ENCODE data around the gene GALNT2.

The GALNT2 gene

DNA sequence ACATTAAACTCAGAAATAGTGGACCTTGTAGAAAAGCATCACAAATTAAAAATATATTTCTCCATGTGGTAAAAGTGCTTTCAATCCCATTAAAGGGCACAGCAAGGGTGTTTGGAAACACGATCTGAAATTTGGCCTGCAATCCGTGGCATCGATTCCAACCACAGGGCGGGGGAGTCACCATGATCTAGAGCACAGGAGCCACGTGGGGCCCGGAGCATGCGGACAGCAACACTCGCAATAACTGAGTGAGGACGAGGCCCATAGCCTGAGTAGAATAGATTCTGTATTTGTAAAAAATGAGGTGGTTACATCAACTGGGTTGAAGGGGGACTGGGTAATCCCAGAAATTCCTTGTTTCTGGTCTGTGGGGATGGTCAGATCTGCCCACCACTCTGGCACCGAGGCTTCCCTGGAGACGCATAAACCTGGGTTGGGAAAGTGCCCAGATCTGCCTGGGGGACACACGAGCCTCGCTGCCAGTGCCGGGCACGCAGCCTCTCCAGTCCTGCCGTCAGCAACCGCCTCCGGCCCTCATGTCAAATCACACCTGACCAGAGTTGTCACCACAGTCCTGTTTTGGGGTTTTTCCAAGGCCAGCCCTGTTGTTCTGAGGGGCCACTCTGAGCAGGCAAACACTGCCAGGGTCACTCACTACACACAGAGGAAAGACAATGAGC is 254.8 kb downstream of the GALNT2 start:
- TF ChIP-seq POLR2AphosphoS5 (IDR thresholded peaks at IDR 0.05; ENCODE audit: low read depth, low read length): no peak
- TF ChIP-seq POLR2A (IDR thresholded peaks at IDR 0.05; ENCODE audit: low read depth, low read length): no peak
- no peak for TF ChIP-seq POU2F2 (IDR thresholded peaks at IDR 0.05; ENCODE audit: low read depth, low read length)
- TF ChIP-seq PAX5 (IDR thresholded peaks at IDR 0.05; ENCODE audit: insufficient read depth, low read length, severe bottlenecking): no peak
- no peak for TF ChIP-seq SPI1 (IDR thresholded peaks at IDR 0.05; ENCODE audit: low read depth, low read length)
- TF ChIP-seq TAF1 (IDR thresholded peaks at IDR 0.05; ENCODE audit: low read depth, low read length): no peak
- DNase-seq (ENCODE audit: insufficient read length, low spot score): no peak
- no peak for FAIRE-seq

DNA sequence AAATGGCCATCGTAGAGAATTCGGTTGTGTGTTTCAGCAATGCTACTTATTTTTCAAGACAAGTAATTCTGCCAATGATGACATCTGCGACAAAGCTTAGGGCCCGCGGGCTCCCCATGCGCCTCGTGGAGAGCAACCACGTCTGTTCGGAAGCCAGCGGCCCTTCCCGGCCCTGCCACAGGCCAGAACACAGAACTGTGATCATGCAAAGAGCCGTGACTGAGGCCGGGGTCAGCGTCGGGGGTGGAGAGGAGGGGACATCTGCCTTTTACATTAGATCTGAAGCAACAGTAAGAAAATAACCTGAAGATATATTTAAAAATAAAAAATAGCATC is 255.4 kb downstream of the GALNT2 start:
- FAIRE-seq (no peak), DNase-seq (ENCODE audit: insufficient read length, low spot score) (no peak)
- TF ChIP-seq SPI1 (IDR thresholded peaks at IDR 0.05; ENCODE audit: low read depth, low read length): no peak
- no peak for TF ChIP-seq TAF1 (IDR thresholded peaks at IDR 0.05; ENCODE audit: low read depth, low read length)
- no peak for TF ChIP-seq POU2F2 (IDR thresholded peaks at IDR 0.05; ENCODE audit: low read depth, low read length)
- TF ChIP-seq POLR2A (IDR thresholded peaks at IDR 0.05; ENCODE audit: low read depth, low read length): no peak
- TF ChIP-seq POLR2AphosphoS5 (IDR thresholded peaks at IDR 0.05; ENCODE audit: low read depth, low read length): no peak
- TF ChIP-seq PAX5 (IDR thresholded peaks at IDR 0.05; ENCODE audit: insufficient read depth, low read length, severe bottlenecking): no peak

GRCh38 chr1:230322967-230323547 is 256.0 kb downstream of the GALNT2 start:
- FAIRE-seq (no peak), DNase-seq (ENCODE audit: insufficient read length, low spot score) (no peak)
- TF ChIP-seq SPI1 (IDR thresholded peaks at IDR 0.05; ENCODE audit: low read depth, low read length): no peak
- no peak for TF ChIP-seq POLR2A (IDR thresholded peaks at IDR 0.05; ENCODE audit: low read depth, low read length)
- no peak for TF ChIP-seq PAX5 (IDR thresholded peaks at IDR 0.05; ENCODE audit: insufficient read depth, low read length, severe bottlenecking)
- no peak for TF ChIP-seq TAF1 (IDR thresholded peaks at IDR 0.05; ENCODE audit: low read depth, low read length)
- TF ChIP-seq POU2F2 (IDR thresholded peaks at IDR 0.05; ENCODE audit: low read depth, low read length): no peak
- no peak for TF ChIP-seq POLR2AphosphoS5 (IDR thresholded peaks at IDR 0.05; ENCODE audit: low read depth, low read length)

GRCh38 chr1:230323686-230324085 is 256.6 kb downstream of the GALNT2 start:
- TF ChIP-seq PAX5 (IDR thresholded peaks at IDR 0.05; ENCODE audit: insufficient read depth, low read length, severe bottlenecking): no peak
- no peak for TF ChIP-seq SPI1 (IDR thresholded peaks at IDR 0.05; ENCODE audit: low read depth, low read length)
- TF ChIP-seq POLR2AphosphoS5 (IDR thresholded peaks at IDR 0.05; ENCODE audit: low read depth, low read length): no peak
- no peak for TF ChIP-seq POLR2A (IDR thresholded peaks at IDR 0.05; ENCODE audit: low read depth, low read length)
- TF ChIP-seq POU2F2 (IDR thresholded peaks at IDR 0.05; ENCODE audit: low read depth, low read length): no peak
- no peak for FAIRE-seq
- no peak for DNase-seq (ENCODE audit: insufficient read length, low spot score)

DNA sequence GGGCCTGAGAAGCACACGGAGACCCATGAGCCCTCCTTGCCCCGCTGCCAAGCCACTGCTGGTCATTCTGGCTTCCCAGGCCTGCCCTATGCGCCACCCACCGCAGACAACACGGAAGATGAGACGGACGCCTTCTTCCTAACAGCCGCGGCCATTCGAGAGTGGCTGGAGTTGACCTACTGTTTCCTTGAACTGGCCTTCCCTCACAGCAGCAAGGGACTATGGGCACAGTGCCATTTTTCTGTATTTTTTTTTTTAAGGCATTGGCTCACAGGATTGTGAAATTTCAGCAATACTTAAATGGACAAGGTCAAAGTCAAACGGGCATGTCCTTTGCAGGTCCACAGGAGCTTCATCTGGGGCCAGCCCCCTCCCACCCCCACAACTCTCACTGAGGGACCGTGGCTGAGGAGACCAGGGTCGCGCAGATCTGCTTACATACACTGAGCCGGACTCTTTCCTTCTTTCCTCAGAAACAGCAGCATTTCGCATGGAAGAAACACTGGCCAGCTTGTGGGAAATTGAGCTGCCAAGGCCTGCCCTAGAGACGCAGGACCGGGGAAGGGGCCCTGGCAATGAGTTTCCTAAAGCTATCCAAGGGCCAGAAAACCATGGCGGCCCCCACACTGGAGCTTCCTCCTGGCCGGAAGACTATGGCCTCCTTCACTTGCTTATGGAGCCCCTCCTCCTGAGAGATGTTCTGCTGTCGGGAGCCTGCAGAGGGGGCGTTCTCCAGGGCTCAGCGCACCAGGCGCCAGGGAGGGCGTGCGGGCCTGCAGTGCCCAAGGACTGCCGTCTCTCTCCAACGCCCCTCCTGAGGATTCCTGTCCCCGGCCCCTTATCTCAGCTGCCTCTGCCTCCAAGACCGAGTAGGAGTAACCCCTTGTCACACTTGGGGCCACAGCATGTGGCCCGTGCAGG is 260.2 kb downstream of the GALNT2 start:
- no peak for TF ChIP-seq POLR2A (IDR thresholded peaks at IDR 0.05; ENCODE audit: low read depth, low read length)
- TF ChIP-seq POLR2AphosphoS5 (IDR thresholded peaks at IDR 0.05; ENCODE audit: low read depth, low read length): no peak
- TF ChIP-seq TAF1 (IDR thresholded peaks at IDR 0.05; ENCODE audit: low read depth, low read length): no peak
- TF ChIP-seq POU2F2 (IDR thresholded peaks at IDR 0.05; ENCODE audit: low read depth, low read length): no peak
- no peak for TF ChIP-seq PAX5 (IDR thresholded peaks at IDR 0.05; ENCODE audit: insufficient read depth, low read length, severe bottlenecking)
- no peak for TF ChIP-seq SPI1 (IDR thresholded peaks at IDR 0.05; ENCODE audit: low read depth, low read length)
- no peak for FAIRE-seq
- DNase-seq (ENCODE audit: insufficient read length, low spot score): no peak

DNA sequence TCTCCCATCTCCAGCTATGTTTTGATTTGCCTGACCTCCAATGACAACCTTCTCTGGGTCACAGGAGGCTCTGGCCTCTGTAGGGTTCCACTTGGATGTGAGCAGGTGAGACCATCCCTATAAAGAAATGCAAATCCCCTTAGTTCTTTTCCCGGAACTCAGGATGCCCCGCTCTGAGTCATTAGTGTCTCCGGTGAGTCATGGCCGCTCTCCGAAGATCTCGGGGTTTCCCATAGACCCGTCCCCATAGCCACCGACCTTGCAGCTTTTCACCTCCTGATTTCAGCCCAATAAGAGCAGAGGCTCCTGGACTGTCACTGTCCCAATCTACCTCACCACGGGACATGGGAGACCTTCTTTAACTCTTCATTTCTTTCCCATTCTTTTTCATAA is 260.9 kb downstream of the GALNT2 start:
- DNase-seq (ENCODE audit: insufficient read length, low spot score) (no peak), FAIRE-seq (no peak)
- TF ChIP-seq TAF1 (IDR thresholded peaks at IDR 0.05; ENCODE audit: low read depth, low read length) (no peak), POLR2AphosphoS5 (IDR thresholded peaks at IDR 0.05; ENCODE audit: low read depth, low read length) (no peak), POU2F2 (IDR thresholded peaks at IDR 0.05; ENCODE audit: low read depth, low read length) (no peak), POLR2A (IDR thresholded peaks at IDR 0.05; ENCODE audit: low read depth, low read length) (no peak), PAX5 (IDR thresholded peaks at IDR 0.05; ENCODE audit: insufficient read depth, low read length, severe bottlenecking) (no peak), SPI1 (IDR thresholded peaks at IDR 0.05; ENCODE audit: low read depth, low read length) (no peak)

- FAIRE-seq: peak; percentile 63
Observed at GRCh38 chr1:230328342-230329015, 261.4 kb downstream of the GALNT2 start.

GRCh38 chr1:230330157-230330556 is 263.1 kb downstream of the GALNT2 start:
- no peak for DNase-seq (ENCODE audit: insufficient read length, low spot score)
- no peak for FAIRE-seq
- TF ChIP-seq TAF1 (IDR thresholded peaks at IDR 0.05; ENCODE audit: low read depth, low read length) (no peak), POU2F2 (IDR thresholded peaks at IDR 0.05; ENCODE audit: low read depth, low read length) (no peak)

More at GRCh38 chr1:230328342-230329015, 261.4 kb downstream of the GALNT2 start:
- no peak for DNase-seq (ENCODE audit: insufficient read length, low spot score)
- TF ChIP-seq POLR2AphosphoS5 (IDR thresholded peaks at IDR 0.05; ENCODE audit: low read depth, low read length) (no peak), PAX5 (IDR thresholded peaks at IDR 0.05; ENCODE audit: insufficient read depth, low read length, severe bottlenecking) (no peak), POU2F2 (IDR thresholded peaks at IDR 0.05; ENCODE audit: low read depth, low read length) (no peak), POLR2A (IDR thresholded peaks at IDR 0.05; ENCODE audit: low read depth, low read length) (no peak), TAF1 (IDR thresholded peaks at IDR 0.05; ENCODE audit: low read depth, low read length) (no peak), SPI1 (IDR thresholded peaks at IDR 0.05; ENCODE audit: low read depth, low read length) (no peak)
